ENCODE results near the gene TOMM20.
"Not testable (repeated sequence)": the region's sequence is repeated elsewhere in the genome, so short reads cannot be mapped to it uniquely, and the experiment has no call there.

TOMM20 gene

DNA sequence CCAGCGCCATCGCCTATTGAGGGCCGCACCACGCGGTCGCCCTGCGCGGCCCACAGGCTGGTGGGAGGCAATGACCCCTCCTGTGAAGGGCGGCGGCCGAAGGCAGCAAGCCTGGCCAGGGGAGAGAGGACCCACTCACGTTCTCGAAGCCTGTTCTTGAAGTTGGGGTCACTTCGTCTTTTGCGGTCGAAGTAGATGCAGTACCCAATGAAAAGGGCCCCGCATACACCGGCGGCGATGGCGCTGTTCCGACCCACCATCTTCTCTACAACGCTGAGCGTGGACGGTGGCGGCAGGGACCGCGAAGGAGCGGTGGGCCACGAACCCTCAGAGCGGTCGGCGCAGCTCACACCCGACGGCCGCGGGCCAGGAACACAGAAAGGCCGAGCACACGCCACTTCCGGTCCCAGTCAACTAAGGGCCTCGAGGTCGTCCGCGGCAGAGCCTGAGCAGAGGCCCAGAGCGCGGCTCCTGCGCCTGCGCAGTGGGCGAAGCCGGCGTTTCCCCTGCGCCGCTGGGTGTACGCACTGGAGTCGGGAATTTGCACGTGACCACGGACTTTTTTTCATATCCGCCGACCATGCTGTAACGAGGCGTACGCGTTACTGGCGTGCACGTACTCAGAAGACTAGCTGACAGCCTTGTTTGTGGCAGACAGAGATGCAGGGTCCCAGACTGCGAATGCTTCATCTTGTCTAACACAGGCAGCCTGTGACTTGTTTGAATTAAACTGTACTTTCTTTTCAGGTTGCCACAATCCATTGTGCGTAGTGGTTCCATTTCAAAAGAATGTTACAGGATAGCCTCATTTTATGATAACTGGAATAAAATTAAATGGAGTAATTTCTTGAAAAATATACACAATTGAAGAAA, at the start of gene TOMM20:
TOMM20 (minus strand) TSS at position 382 of the 873 bp plus-strand sequence; CDS start at position 260, 122 bp downstream.
- peak; percentile 92 for DNase-seq

DNA sequence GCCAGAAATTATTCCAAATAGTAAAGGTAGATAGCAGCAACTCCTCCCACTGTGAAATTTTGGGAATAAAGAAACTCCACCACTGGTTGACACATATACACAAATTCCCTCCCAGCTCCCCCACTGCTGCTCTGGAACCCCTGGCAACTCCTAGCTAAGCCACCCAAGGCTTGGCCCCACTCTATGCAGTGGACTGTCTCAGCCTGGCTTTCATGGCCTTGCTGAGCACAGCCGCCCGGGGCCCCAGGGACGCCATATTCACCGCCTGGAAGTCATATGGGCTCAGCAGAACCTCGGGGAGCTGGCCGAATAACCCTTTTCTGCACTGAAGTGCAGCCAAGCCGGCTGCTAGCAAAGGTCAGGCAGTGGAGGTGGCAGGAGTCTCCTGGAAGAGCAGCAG, 47.8 kb upstream of the TOMM20 start:
- no peak for DNase-seq

DNA sequence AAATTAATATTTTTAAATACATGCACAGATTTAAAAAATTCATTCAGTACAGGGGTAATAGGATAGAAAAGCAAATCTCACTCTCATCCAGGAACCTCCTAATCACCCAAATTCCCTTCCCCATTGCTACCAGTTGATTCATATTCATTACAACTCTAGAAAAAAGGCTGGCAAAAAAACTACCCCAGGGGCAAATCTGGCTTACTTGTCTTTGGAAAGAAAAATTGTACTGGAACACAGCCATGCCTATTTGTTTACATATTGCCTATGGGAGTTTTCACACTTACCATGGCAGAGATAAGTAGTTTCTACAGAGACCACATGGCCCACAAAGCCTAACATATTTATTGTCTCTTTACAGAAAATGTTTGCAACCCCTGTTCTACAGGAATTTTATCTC, 41.3 kb upstream of the TOMM20 start:
- no peak for DNase-seq

DNA sequence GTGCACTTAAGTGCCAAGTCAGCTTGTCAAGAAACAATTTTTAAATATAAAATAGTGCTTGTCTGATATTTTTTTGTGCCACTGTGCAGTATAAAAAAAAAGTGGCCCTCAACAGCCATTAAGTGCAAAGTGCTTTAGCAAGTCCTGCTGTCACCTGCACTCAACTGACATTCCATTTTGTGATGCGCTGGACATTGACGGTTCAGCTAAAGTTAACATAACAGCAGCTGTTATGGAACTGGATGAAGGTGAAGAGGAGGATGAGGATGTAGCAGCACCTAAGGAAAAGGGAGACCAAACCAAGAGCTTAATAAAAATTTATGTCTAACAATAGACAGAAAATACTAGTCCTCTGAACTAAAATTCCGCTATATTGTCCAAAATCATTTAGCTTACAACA, 39.7 kb upstream of the TOMM20 start:
- DNase-seq = no peak

DNA sequence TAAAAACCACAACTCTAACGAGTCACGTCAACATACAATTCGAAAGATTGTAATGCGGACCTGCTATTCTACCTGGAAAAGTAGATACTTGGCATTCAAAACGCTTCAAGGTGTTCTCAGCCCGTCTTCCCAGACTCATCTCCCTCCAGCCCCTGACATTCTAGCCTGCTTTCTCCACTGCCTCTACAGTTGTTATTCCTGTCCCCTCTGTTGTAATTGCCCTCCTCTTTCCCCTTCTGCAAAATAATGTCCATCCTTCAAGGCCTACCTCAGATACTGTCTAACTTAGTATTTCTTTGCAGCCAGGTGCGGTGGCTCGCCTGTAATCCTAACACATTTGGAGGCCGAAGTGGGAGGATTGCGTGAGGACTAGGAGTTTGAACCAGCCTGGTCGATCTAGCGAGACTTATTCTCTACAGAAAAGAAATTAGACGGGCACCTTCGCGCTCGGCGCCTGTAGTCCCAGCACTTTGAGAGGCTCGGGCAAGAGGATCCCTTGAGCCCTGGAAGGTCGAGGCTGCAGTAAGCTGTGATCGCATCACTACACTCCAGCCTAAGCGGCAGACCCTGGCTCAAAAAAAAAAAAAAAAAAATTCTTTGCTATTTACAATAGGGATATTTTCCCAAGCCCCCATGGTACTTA, 33.2 kb upstream of the TOMM20 start:
- no peak for DNase-seq

DNA sequence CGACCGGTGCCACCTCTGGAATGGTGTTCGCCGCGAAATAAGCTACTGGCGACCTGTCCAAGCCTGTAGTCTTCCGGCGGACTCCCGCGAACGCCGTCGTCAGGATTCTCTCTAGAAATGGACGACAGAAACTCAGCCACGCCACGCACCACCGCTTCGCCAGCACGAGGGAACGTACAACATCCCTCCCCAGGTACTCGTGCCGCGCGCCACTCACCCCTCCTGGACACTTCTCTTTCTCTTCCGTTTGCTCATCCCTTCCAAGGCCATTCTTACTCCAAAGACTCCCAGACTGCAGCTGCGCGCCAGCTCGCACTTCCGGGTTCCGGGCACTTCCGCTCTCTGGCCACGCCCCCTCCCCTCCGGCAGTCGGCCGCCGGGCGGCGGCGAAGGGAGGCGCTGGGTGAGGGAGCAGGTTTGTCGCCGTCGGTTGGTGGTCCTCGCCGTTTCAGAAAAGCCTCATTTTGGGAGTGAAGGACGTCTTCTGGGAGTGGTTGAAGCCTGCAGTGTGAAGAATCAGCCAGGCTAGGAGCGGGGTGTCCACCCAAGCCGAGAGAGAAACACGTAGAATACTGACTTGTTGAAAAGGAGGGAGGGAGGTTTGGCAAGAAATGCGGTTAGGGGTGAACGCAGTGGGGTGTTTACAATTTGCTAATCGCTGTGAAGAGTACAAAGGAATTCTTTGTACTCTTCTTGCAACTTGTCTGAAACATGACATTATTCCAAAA, 32.5 kb upstream of the TOMM20 start, which contains the start of gene RBM34:
RBM34 (minus strand) TSS at position 294 of the 728 bp plus-strand sequence; CDS start at position 270, 24 bp downstream.
- DNase-seq = peak; percentile 91

DNA sequence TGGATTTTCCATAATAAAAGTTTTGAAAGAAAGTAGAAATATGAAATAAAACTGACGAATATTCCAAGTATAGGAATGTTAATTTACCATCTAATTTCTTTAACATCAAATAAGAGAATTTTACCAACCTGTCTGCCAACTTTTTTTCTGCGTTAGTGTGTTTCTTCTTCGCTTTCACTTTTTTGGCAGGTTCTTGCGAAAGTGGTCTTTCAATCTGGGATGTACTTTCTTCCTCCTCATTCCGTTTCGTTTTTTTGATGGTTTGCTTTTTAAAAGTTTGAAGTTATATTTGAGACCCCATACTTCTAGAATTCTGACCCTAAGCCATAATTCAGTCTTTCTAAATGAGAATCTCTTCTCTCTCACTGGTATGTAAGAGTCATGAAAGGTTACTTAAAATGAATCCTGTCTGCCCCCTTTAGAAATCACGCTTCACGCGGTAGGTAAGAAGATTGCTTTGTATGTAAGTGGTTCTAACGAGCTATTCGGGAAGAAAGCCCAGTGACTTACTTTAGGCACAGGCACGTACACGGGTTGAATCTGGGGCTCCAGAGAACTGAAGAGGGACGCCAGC, 31.8 kb upstream of the TOMM20 start:
- no peak for DNase-seq

DNA sequence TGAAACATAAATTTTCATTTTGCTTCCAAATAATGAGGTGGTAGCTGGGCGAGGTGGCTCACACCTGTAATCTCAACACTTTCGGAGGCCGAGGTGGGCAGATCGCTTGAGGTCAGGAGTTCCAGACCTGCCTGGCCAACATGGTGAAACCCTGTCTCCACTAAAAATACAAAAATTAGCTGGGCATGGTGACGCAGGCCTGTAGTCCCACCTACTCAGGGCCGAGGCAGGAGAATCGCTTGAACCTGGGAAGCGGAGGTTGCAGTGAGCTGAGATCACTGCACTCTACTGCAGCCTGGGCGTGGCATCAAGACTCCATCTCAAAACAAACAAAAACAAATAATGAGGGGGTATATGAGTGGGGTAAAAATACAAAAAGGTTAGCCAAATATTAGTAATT, 31.3 kb upstream of the TOMM20 start:
- DNase-seq = not testable (repeated sequence)

DNA sequence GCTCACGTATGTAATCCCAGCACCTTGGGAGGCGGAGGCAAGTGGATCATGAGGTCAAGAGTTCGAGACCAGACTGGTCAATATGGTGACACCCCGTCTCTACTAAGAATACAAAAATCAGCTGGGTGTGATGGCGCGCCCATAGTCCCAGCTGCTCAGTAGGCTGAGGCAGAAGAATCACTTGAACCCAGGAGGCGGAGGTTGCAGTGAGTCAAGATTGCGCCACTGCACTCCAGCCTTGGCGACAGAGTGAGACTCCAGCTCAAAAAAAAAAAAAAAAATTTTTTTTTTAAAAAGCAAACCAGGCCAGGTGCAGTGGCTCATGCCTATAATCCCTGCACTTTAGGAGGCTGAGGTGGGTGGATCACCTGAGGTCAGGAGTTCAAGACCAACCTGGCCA, 30.6 kb upstream of the TOMM20 start:
- DNase-seq = not testable (repeated sequence)

DNA sequence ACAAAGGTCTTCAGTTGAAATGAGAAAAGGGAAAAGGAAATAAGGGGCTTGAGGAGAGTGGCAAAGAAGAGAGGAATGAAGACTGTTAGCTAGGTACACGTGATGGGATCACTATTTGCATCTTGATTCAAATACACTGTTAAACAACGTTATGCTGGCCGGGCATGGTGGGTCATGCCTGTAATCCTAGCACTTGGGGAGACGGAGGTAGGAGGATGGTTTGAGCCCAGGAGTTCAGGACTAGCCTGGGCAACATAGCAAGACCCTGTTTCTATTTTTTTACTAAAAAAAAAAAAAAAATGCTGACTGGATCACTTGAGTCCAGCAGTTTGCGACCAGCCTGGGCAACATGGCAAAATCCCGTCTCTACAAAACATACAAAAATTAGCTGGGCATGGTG, 30.0 kb upstream of the TOMM20 start:
- no peak for DNase-seq

DNA sequence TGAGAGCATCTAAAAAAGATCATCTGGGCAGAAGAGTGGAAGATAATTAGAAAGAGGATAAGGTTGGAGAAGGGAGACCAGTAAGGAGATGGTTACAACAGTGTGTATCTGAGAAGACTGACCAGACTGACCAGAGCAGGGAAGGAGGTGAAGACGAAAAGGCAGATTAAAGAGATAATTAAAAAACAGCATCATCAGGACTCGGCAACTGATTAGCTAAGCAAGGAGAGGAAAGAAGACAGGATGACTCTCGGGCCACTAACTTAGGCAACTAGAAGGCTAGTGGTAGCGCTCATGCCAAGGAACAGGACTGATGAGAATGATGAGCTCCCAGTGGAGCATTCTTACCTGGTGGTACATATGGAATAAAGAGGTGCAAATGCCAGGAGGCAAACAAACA, 28.5 kb upstream of the TOMM20 start:
- no peak for DNase-seq

DNA sequence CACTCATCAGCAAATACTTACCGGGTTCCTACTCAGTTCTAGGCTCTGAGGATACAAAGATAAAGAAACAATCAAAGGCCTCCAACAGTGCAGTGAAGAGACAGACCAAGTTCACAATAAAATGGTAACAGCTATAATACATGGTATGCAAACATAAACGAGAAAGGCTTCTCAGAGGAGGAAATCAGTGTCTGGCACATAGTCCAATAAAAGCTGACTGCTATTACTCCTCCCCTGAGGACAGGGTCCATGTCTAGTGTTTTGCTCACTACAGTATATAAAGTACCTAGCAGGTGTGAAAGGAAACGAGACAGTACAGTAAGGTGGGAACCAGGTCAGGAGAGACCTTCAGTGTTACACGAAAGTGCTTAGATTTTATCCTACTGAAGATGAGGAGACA, 28.1 kb upstream of the TOMM20 start:
- no peak for DNase-seq

DNA sequence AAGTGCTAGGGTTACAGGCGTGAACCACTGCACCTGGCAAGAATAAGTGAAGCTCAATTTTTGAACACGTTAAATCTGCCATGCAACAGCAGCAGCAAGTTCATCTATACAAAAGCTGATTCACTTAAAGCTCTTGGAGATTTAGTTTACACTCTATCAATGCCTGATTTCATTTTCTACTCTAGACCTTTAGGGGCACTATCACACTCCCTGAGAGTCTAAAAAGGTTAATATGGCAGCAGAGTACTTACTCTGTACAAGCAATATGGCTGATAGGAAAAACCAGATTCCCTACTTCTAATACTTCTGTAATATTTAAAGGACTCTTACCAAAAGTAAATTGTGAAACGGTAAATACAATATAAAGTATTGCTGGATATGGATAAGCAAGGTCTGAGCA, 27.6 kb upstream of the TOMM20 start:
- no peak for DNase-seq

DNA sequence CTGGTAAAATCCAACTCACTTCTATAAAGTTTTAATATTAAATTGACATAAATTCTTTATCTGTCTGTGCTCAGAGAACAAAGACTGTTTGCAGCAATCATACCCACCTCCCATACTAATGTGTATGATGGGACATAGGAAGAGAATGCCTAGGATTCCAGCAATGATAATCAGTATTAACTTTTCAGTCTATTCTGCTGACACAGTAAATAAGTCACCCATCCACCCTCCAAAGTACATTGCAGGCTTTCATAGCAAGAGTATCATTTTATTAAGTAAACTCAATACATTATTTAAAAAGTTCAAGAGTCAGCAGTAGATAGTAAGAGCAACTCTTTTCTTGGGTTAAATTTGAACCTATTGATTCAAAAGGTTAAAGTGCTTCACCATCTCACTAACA, 23.6 kb upstream of the TOMM20 start:
- DNase-seq = no peak

DNA sequence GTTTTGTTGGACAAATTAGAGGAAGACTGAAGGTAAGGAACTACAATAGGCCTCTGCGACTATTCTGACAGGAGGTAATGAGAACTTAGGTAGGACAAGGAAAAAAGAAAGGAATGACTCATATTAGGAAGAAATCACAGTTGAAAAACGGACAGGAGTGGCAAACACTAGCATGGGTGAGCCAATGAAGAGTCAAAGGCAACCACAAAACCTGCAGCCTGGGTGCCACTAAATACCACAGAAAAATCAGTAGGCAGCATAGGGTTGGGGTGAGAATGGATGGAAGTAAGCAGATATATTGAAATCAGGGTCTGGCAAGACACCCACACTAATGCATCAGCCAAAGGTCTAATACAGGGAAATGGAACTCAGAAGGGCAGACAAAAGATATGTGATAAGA, 22.4 kb upstream of the TOMM20 start:
- DNase-seq = no peak

DNA sequence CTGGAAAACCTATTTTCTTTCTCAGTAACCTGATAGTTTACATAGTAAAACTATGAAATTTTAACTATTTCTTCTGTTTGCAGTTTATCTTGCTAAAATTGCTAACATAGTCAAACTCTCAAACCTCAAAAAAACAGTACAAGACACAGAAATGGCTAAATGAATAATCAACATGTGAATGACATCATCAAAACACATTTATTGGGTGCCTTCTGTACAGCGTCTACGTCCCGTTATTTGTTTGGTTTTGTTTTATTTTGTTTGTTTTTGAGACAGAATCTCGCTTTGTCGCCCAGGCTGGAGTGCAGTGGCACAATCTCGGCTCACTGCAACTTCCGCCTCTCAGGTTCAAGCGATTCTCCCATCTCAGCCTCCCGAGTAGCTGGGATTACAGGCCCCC, 21.2 kb upstream of the TOMM20 start:
- DNase-seq = no peak

DNA sequence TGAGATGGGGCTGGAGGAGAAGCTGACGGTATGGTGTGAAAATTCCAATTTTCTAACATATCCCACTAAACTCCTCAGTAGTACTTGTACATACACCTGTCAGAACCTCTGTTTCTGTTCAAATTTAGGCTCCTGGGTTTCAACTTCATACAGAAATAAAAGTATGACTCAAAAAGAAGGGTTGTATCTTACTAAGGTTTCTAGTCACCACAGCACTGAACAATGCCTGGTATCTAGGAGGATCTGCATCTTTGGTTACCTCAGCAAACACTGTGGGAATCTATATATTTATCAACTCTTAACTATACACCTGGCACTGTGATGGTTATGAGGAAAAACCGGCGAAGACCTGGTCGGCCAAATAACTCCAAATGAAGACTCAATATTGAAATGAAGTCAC, 18.6 kb upstream of the TOMM20 start:
- no peak for DNase-seq

DNA sequence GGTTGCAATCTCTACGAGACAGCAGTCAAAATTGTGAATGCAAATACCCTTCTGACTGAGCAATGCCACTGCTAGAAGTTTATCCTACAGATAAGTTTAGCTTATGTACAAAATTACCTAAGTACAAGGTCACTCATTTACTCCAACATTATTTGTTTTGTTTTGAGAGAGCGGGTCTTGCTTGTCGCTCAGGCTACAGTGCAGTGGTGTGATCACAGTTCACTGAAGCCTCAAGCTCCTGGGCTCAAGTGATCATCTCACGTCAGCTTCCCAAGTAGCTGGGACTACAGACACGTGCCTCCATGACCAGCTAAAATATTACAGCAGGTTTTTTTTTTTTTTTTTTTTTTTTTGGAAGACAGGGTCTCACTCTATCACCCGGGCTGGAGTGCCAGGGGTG, 17.0 kb upstream of the TOMM20 start:
- DNase-seq = no peak

DNA sequence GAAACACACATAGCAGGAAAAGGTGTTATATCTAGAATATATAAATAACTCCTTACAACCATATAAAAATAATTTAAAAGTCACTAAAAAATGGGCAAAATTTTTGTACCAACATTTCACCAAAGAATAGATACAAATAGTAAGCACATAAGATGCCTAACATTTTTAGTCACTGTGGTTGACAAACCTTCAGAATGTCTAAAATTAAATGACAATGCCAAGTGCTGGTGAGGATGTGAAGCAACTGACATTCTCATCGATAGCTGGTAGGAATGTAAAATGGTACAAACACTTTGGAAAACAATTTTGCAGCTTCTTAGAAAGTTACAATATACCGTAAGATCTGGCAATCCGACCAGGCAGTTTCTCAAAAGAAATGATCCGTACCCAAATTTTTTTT, 14.4 kb upstream of the TOMM20 start:
- DNase-seq = no peak

DNA sequence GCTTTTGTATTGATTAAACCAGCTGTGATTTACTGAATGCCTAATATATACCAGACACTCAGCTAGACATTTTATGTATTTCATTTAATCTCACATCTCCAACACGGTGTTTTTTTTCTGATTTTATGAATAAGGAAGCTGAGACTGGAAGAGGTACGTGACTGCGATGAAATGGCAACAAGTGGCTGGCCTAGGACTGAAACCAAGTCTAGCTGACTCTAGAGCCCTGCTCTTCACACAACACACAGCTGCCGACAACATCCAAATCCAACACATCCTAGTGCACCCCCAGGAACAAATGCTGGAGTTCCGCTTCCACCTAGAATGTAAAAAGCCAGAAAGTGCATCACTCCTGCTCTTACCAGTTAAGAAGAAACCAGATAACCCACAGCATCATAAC, 10.7 kb upstream of the TOMM20 start:
- no peak for DNase-seq

DNA sequence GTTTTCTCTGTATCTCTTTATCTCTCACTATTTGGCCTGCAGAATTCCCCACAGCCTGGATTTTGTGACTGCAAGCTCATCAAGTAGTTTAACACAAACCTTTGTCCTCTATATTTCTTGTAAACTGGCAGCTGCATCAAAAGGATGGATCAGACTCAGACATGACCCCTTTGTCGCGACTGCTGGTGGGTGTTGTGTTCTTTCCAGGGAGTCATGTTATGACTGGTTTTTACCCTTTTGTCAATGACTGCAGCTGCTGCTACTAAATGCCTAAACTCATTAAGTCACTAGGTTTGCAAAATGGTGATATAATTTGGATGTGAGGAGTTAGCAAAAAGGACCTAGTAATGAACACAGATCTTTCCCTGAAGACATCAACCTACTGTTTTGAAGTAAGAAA, 10.2 kb upstream of the TOMM20 start:
- no peak for DNase-seq

DNA sequence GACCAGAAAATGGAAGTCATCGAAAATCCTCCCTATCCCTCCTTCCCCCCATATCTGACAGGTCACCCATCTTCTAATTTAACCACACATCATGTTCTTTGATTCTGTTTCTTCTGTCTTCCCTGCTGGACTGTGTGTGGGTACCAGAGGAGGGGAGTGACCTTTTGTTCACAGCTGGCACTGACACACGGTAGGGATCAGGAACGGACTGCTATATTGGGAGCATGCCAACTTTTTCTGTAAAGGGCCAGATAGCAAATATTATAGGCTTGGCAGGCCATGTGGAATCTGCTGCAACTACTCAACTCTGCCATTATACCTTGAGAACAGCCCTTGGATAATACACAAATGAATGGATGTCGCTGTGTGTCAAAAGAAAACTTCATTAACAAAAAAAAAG, 7.5 kb upstream of the TOMM20 start:
- no peak for DNase-seq

DNA sequence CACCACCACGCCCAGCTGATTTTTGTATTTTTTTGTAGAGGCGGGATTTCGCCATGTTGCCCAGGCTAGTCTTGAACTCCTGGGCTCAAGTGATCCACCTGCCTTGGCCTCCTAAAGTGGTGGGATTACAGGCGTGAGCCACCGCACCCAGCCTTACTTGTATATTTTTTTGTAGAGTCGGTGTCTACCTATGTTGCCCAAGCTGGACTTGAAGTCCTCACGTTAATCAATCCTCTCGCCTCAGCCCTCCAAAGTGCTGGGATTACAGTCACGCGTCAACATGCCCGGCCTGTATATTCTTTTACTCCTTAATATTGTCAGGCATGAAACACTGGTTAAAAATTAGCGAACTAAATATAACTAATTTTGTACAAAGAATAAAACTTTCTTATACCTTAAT, 5.5 kb upstream of the TOMM20 start:
- DNase-seq = no peak
